ENCODE data around the gene CELF1. TPM values are rescaled to one million over a fixed set of nuclear protein-coding genes. Genes with fewer than 3 reads are reported as not detected.

CELF1 gene
- total and polyA plus RNA-seq, 2 of the 13 experiments (the other 11 are each of a cell fraction or from before 2014, with no cell fraction given) = 69.0 to 80.1 TPM

GRCh38 chr11:47426062-47426956 is 126.6 kb downstream of the CELF1 start, which contains the start of gene PSMC3 (continued):
- TF ChIP-seq KDM5B (CRISPR knock-in tag; IDR thresholded peaks at IDR 0.05; ENCODE audit: borderline replicate concordance) (0 out of 2 replicates have a peak, but pooled peaks have one; percentile 18), TFDP1 (CRISPR knock-in tag; IDR thresholded peaks at IDR 0.05; ENCODE audit: borderline replicate concordance) (peak; percentile 96; the same call in 1 of the 2 replicates), HDAC1 (CRISPR knock-in tag; IDR thresholded peaks at IDR 0.05) (peak; percentile 66; the same call in 1 of the 2 replicates), ZNF775 (CRISPR knock-in tag; IDR thresholded peaks at IDR 0.05; ENCODE audit: borderline replicate concordance) (no peak), RNF219 (CRISPR knock-in tag; IDR thresholded peaks at IDR 0.05) (no peak), ZNF746 (CRISPR knock-in tag; IDR thresholded peaks at IDR 0.05) (no peak; the same call in 1 of the 2 replicates), ZBTB33 (CRISPR knock-in tag; IDR thresholded peaks at IDR 0.05) (peak; percentile 14; the same call in 1 of the 2 replicates), JDP2 (CRISPR knock-in tag; IDR thresholded peaks at IDR 0.05; ENCODE audit: borderline replicate concordance) (no peak)
